Purkinje cell (primary cell): Measurements from ENCODE around the gene MTUS2. TPM values are rescaled to one million over a fixed set of nuclear protein-coding genes. Genes with fewer than 3 reads are reported as not detected.

Source experiments
- polyA plus RNA-seq: library from polyadenylated mRNA; unstranded; fragments of >200 nt; fragmentation: Nextera tagmentation; gene quantifications from 2 replicates; pipeline ENCODE4 v1.2.1, GENCODE V29; 2014

Gene MTUS2
- 10.3 and 14.4 TPM in 2 replicates for polyA plus RNA-seq

GRCh38 chr13:28820099-28821051 is at the start of gene MTUS2:
TSS of gene MTUS2 (plus strand) at chr13:28820339.

Other genes with a start within 250 kb of the MTUS2 start
- gene POMP, start 161.2 kb upstream of the MTUS2 start, polyA plus RNA-seq = 498 and 499 TPM in 2 replicates
- 30.5 and 44.1 TPM in 2 replicates for gene SLC46A3, start 101.4 kb upstream of the MTUS2 start, polyA plus RNA-seq